ENCODE data around the gene RSL1D1. TPM values are rescaled to one million over a fixed set of nuclear protein-coding genes. Genes with fewer than 3 reads are reported as not detected.
A peak's percentile ranks its signal among the peaks of the same experiment; 100 is the strongest.
"Not testable (repeated sequence)": the region's sequence is repeated elsewhere in the genome, so short reads cannot be mapped to it uniquely, and the experiment has no call there.

The RSL1D1 gene
- total RNA-seq, 1 donor from 2014 or later, result 224 TPM

GRCh38 chr16:11824362-11824761, 27.0 kb downstream of the RSL1D1 start:
- no peaks in the 10 kb centered on the region for H3K9me3 Mint-ChIP-seq
- DNase-seq (no peak), ATAC-seq (ENCODE audit: low read depth) (no peak)
- H3K36me3 Mint-ChIP-seq (ENCODE audit: low read depth), result no peaks in the 10 kb centered on the region
- H3K4me1 Mint-ChIP-seq, result no peaks in the 10 kb centered on the region
- POLR2A ChIA-PET, result no interaction called here
- no peak overlapping the region for H3K27ac Mint-ChIP-seq
- intact Hi-C loops (cut with micrococcal nuclease), result no loop called here
- no peak for TF ChIP-seq CTCF (IDR thresholded peaks at IDR 0.05)
- H3K4me3 Mint-ChIP-seq, result no peak overlapping the region
- no peaks in the 10 kb centered on the region for H3K27me3 Mint-ChIP-seq
- CTCF ChIA-PET, result no interaction called here

- H3K4me1 Mint-ChIP-seq; H3K36me3 Mint-ChIP-seq (ENCODE audit: low read depth); intact Hi-C loops (cut with micrococcal nuclease); H3K4me3 Mint-ChIP-seq; H3K9me3 Mint-ChIP-seq; DNase-seq; POLR2A ChIA-PET; H3K27ac Mint-ChIP-seq; ATAC-seq (ENCODE audit: low read depth); H3K27me3 Mint-ChIP-seq: not testable (repeated sequence)
- CTCF ChIA-PET, result interaction anchor here (0.7 kb wide), 1 partner anchor 859 kb away, joined by 3 read pairs; no protein-coding TSS in a partner anchor
These were observed 27.7 kb downstream of the RSL1D1 start for GRCh38 chr16:11823645-11824044.

GRCh38 chr16:11819798-11820197, 31.5 kb downstream of the RSL1D1 start:
- Mint-ChIP-seq H3K36me3 (ENCODE audit: low read depth) (no peaks in the 10 kb centered on the region), H3K27ac (no peak overlapping the region), H3K9me3 (no peaks in the 10 kb centered on the region), H3K4me3 (no peak overlapping the region), H3K4me1 (no peaks in the 10 kb centered on the region), H3K27me3 (no peaks in the 10 kb centered on the region)
- CTCF ChIA-PET, result no interaction called here
- ATAC-seq (ENCODE audit: low read depth) (peak; percentile 57), DNase-seq (no peak)
- TF ChIP-seq CTCF (IDR thresholded peaks at IDR 0.05), result no peak
- POLR2A ChIA-PET, result no interaction called here
- intact Hi-C loops (cut with micrococcal nuclease), result no loop called here

- POLR2A ChIA-PET; H3K27me3 Mint-ChIP-seq; H3K9me3 Mint-ChIP-seq; DNase-seq; H3K4me3 Mint-ChIP-seq; ATAC-seq (ENCODE audit: low read depth); intact Hi-C loops (cut with micrococcal nuclease); CTCF ChIA-PET; H3K36me3 Mint-ChIP-seq (ENCODE audit: low read depth); H3K4me1 Mint-ChIP-seq; H3K27ac Mint-ChIP-seq: not testable (repeated sequence)
These were observed 32.4 kb downstream of the RSL1D1 start for GRCh38 chr16:11818970-11819369.

- POLR2A ChIA-PET, result interaction anchor here (0.7 kb wide), 1 partner anchor 409 kb away, joined by 5 read pairs; no protein-coding TSS in a partner anchor
- peaks cover 3% of the 10 kb centered on the region for H3K4me1 Mint-ChIP-seq
These were observed 35.2 kb downstream of the RSL1D1 start for GRCh38 chr16:11816123-11816522.

GRCh38 chr16:11814800-11815199, 36.5 kb downstream of the RSL1D1 start:
- H3K4me3 Mint-ChIP-seq; H3K36me3 Mint-ChIP-seq (ENCODE audit: low read depth); H3K9me3 Mint-ChIP-seq; intact Hi-C loops (cut with micrococcal nuclease); H3K27ac Mint-ChIP-seq; DNase-seq; POLR2A ChIA-PET; H3K27me3 Mint-ChIP-seq; ATAC-seq (ENCODE audit: low read depth): not testable (repeated sequence)
- peaks cover 12% of the 10 kb centered on the region for H3K4me1 Mint-ChIP-seq
- CTCF ChIA-PET, result interaction anchor here (1.0 to 1.9 kb wide), 4 partner anchors 57 to 283 kb away, joined by 3 to 5 read pairs (median 4); no protein-coding TSS in a partner anchor

More at GRCh38 chr16:11816123-11816522, 35.2 kb downstream of the RSL1D1 start:
- DNase-seq (no peak), ATAC-seq (ENCODE audit: low read depth) (no peak)
- Mint-ChIP-seq H3K27me3 (no peaks in the 10 kb centered on the region), H3K4me3 (no peak overlapping the region), H3K9me3 (no peaks in the 10 kb centered on the region), H3K36me3 (ENCODE audit: low read depth) (no peaks in the 10 kb centered on the region), H3K27ac (no peak overlapping the region)
- no peak for TF ChIP-seq CTCF (IDR thresholded peaks at IDR 0.05)
- intact Hi-C loops (cut with micrococcal nuclease), result no loop called here
- CTCF ChIA-PET, result interaction anchor here (1.1 to 1.9 kb wide), 4 partner anchors 101 to 409 kb away, joined by 4 to 6 read pairs (median 4); no protein-coding TSS in a partner anchor
